A673 (cell line): ENCODE results near the gene ATG2B. TPM values are rescaled to one million over a fixed set of nuclear protein-coding genes. Genes with fewer than 3 reads are reported as not detected.
"Not testable (repeated sequence)": the region's sequence is repeated elsewhere in the genome, so short reads cannot be mapped to it uniquely, and the experiment has no call there.

Source experiments
- BruUV-seq: library from RNA; stranded (reverse); fragments of 400-500 nt; replicated peaks from 2 replicates; lab custom pipeline; 2021; lab: Mats Ljungman, UMichigan
- CTCF ChIA-PET: fragments of 300-600 bp; sonication (Branson Sonifier 250); formaldehyde crosslinking; loops from one replicate; lab custom pipeline; 2022; ENCODE audit warnings: antibody characterized with exemption; lab: Charles Lee
- POLR2A ChIA-PET: fragments of 300-600 bp; sonication (Branson Sonifier 250); formaldehyde crosslinking; loops from one replicate; lab custom pipeline; 2022; ENCODE audit warnings: antibody characterized with exemption; ENCODE audit not compliant: low non-redundant PET; lab: Charles Lee
- DNase-seq: peaks from one replicate; pipeline ENCODE4 v3.0.0-alpha.2; 2015; ENCODE audit warnings: low spot score
- H3K27ac ChIP-seq: fragments of 200-600 bp; sonication (generic); 2 replicates; pipeline ENCODE4 v1.5.1; 2016; ENCODE audit warnings: mixed run types, low read depth, mild to moderate bottlenecking, mixed read lengths, antibody characterized with exemption, low read length; ENCODE audit not compliant: poor library complexity, severe bottlenecking
- H3K27me3 ChIP-seq: fragments of 200-600 bp; sonication (generic); replicated peaks from 2 replicates; pipeline ENCODE4 v1.6.1; 2017; ENCODE audit warnings: mixed run types, low read depth, mild to moderate bottlenecking, mixed read lengths, antibody characterized with exemption, low read length; ENCODE audit not compliant: insufficient read depth, poor library complexity
- H3K36me3 ChIP-seq: fragments of 200-600 bp; sonication (generic); 2 replicates; pipeline ENCODE4 v1.6.1; 2016; ENCODE audit warnings: mixed run types, mild to moderate bottlenecking, mixed read lengths, antibody characterized with exemption, low read length; ENCODE audit not compliant: insufficient read depth, poor library complexity, severe bottlenecking
- H3K4me1 ChIP-seq: fragments of 200-600 bp; sonication (generic); 2 replicates; pipeline ENCODE4 v1.6.1; 2017; ENCODE audit warnings: mixed run types, mild to moderate bottlenecking, mixed read lengths, antibody characterized with exemption, low read length; ENCODE audit not compliant: insufficient read depth, poor library complexity, severe bottlenecking
- H3K4me3 ChIP-seq: fragments of 200-600 bp; sonication (generic); 2 replicates; pipeline ENCODE4 v1.5.1; 2016; ENCODE audit warnings: low read depth, mixed run types, mild to moderate bottlenecking, mixed read lengths, low read length; ENCODE audit not compliant: poor library complexity, severe bottlenecking
- H3K9me3 ChIP-seq: fragments of 200-600 bp; sonication (generic); 2 replicates; pipeline ENCODE4 v1.6.1; 2016; ENCODE audit warnings: mixed run types, low read depth, mild to moderate bottlenecking, mixed read lengths, antibody characterized with exemption, low read length; ENCODE audit not compliant: poor library complexity, severe bottlenecking
- EZH2 ChIP-seq: fragments of 200-600 bp; sonication (generic); IDR thresholded peaks from 2 replicates; pipeline ENCODE4 v1.6.1; 2017; ENCODE audit warnings: borderline replicate concordance, low read depth, mild to moderate bottlenecking, mixed read lengths, antibody characterized with exemption, low read length; ENCODE audit not compliant: poor library complexity, severe bottlenecking
- intact Hi-C: fragments of 100-400 bp; cut with micrococcal nuclease; formaldehyde crosslinking; loops from one replicate; pipeline ENCODE4 v1.10.0; 2022; ENCODE audit not compliant: unreplicated experiment
- total RNA-seq: library from RNA; stranded (reverse); gene quantifications from 2 replicates; pipeline ENCODE4 v1.2.3, GENCODE V29; 2021
- TF ChIP-seq, protein P1 (sequence below): fragments of 300-800, 200-600 bp; sonication (generic); conservative IDR thresholded peaks from 2 replicates; pipeline ENCODE4 v1.5.1; 2017; ENCODE audit warnings: low read depth, mild to moderate bottlenecking, antibody characterized with exemption, low read length, moderate library complexity, mixed read lengths

ATG2B gene
- total RNA-seq, 1 experiment from 2014 or later: 22.7 TPM

DNA sequence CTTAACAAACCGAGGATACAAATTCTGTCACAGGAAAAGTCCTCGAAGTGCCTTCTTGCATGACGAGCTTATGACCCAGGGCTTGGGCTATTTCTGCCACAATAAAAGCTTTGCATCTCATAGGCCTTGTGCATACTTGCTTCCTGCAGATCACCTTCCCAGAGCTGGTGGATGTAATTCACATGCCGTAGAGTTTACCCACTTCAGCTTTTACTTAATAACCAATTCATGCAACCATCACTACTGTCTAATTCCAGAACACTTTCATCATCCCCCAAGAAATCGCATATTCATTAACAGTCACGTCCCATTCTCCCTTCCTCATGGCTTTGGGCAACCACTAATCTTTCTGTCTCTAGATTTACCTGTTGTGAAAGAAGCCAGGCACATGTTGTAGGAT, 116.1 kb downstream of the ATG2B start:
- Histone ChIP-seq H3K9me3 (no peaks in the 10 kb centered on the region), H3K27me3 (no peaks in the 10 kb centered on the region), H3K4me1 (no peaks in the 10 kb centered on the region), H3K27ac (no peak overlapping the region), H3K4me3 (no peak overlapping the region), H3K36me3 (no peaks in the 10 kb centered on the region)
- BruUV-seq: no TSS peak
- DNase-seq: no peak
- TF ChIP-seq, protein P1, sequence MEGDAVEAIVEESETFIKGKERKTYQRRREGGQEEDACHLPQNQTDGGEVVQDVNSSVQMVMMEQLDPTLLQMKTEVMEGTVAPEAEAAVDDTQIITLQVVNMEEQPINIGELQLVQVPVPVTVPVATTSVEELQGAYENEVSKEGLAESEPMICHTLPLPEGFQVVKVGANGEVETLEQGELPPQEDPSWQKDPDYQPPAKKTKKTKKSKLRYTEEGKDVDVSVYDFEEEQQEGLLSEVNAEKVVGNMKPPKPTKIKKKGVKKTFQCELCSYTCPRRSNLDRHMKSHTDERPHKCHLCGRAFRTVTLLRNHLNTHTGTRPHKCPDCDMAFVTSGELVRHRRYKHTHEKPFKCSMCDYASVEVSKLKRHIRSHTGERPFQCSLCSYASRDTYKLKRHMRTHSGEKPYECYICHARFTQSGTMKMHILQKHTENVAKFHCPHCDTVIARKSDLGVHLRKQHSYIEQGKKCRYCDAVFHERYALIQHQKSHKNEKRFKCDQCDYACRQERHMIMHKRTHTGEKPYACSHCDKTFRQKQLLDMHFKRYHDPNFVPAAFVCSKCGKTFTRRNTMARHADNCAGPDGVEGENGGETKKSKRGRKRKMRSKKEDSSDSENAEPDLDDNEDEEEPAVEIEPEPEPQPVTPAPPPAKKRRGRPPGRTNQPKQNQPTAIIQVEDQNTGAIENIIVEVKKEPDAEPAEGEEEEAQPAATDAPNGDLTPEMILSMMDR: no peak
- TF ChIP-seq EZH2: no peak
- ChIA-PET CTCF (no interaction called here), POLR2A (no interaction called here)
- intact Hi-C loops: no loop called here

DNA sequence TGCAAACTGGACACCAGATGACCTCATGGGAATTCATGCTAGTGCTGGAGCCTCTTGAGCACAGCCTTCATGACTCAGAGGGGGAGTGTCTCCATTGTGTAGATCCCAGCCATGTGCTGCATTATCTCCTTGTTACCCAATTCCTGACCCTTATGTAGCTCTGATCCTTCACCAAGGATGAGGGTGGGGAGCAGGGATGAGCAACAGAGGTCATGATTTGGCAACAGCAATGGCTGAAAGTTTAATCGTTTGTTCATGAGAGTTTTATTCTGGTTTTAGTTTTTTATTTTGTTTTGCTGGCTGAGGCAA, 116.6 kb downstream of the ATG2B start:
- Histone ChIP-seq H3K4me3 (no peak overlapping the region), H3K36me3 (no peaks in the 10 kb centered on the region), H3K27ac (no peak overlapping the region), H3K9me3 (no peaks in the 10 kb centered on the region), H3K4me1 (no peaks in the 10 kb centered on the region), H3K27me3 (no peaks in the 10 kb centered on the region)
- no TSS peak for BruUV-seq
- TF ChIP-seq EZH2: no peak
- TF ChIP-seq, protein P1: no peak
- intact Hi-C loops: no loop called here
- CTCF ChIA-PET: no interaction called here
- no peak for DNase-seq
- POLR2A ChIA-PET: no interaction called here

DNA sequence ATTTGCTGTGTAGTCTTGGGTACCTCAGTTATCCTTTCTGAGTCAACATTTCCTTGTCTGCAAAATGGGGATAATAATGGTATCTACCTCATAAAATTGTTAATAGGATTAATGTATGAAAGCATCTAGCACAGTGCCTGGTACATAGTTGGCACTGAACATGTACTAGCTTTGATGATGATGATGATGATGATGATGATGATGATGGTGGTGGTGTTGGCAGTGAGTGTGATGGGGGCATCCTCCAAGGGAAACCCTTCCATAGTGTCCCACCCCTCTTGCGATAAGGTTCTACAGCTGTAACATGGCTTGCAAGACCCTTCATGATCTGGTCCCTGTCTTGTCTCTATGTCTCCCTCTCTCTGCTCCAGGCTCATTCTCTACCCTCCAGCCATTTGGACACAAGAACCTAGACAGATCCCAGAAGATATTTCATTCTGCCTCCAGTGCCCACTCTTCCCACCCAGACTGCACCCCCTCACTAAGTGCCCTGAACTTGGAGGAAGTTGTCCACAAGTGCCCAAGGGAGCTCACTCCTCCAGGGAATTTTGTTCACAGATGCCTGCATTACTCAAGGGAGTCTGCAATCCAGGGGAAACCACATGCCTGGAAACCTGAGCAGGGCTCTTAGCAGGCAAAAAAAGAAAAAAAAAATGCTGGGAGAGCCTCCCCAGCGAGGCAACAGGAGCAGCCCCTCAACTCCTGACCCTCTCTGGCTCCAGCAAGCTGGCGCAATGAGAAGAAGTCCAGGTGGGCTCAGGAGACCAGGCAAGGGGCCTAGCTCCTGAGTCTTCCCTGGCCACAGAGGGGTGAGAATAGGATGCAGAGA, 117.2 kb downstream of the ATG2B start:
- Histone ChIP-seq H3K9me3 (no peaks in the 10 kb centered on the region), H3K4me1 (no peaks in the 10 kb centered on the region), H3K4me3 (no peak overlapping the region), H3K27me3 (no peaks in the 10 kb centered on the region), H3K36me3 (no peaks in the 10 kb centered on the region), H3K27ac (no peak overlapping the region)
- POLR2A ChIA-PET: no interaction called here
- CTCF ChIA-PET: no interaction called here
- BruUV-seq: no TSS peak
- no peak for TF ChIP-seq EZH2
- TF ChIP-seq, protein P1: no peak
- intact Hi-C loops: no loop called here
- no peak for DNase-seq

DNA sequence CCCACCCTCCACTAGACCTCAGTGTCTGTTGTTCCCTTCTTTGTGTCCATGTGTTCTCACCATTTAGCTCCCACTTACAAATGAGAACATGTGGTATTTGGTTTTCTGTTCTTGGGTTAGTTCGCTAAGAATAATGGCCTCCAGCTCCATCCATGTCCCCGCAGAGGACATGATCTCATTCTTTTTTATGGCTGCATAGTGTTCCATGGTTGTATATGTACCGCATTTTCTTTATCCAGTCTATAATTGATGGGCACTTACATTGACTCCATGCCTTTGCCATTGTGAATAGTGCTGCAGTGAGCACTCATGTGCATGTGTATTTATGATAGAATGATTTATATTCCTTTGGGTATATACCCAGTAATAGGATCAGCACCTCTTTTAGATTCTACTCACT, 118.1 kb downstream of the ATG2B start:
- CTCF ChIA-PET, H3K27ac ChIP-seq, intact Hi-C loops, H3K9me3 ChIP-seq, H3K36me3 ChIP-seq, BruUV-seq, POLR2A ChIA-PET, H3K4me3 ChIP-seq, H3K4me1 ChIP-seq, H3K27me3 ChIP-seq, DNase-seq: not testable (repeated sequence)
